IMR-90 (cell line): ENCODE data around the gene RAI1. TPM values are rescaled to one million over a fixed set of nuclear protein-coding genes. Genes with fewer than 3 reads are reported as not detected.

Source experiments
- ATAC-seq: fragments of 200-7000 bp; cut with Tn5 transposase; 2 replicates; pipeline ENCODE4 v1.9.1; 2020; ENCODE audit warnings: low read depth, mild to moderate bottlenecking, moderate library complexity
- BruUV-seq: library from RNA; stranded (reverse); fragments of 400-500 nt; replicated peaks from 2 replicates; lab custom pipeline; 2021; lab: Mats Ljungman, UMichigan
- CTCF ChIA-PET: fragments of 300-600 bp; formaldehyde crosslinking; extraction: SDS; loops from one replicate; lab custom pipeline; 2021; ENCODE audit warnings: antibody characterized with exemption; lab: Yijun Ruan, JAX
- POLR2A ChIA-PET: fragments of 300-600 bp; sonication (Branson Sonifier 250); formaldehyde crosslinking; loops from one replicate; lab custom pipeline; 2022; ENCODE audit warnings: antibody characterized with exemption; ENCODE audit not compliant: unreplicated experiment; lab: Charles Lee
- DNase-seq: peaks from one replicate; pipeline ENCODE4 v3.0.0; 2013
- H2AFZ ChIP-seq: replicated peaks from 2 replicates; pipeline ENCODE3; 2013; ENCODE audit warnings: low read length, mild to moderate bottlenecking; ENCODE audit not compliant: poor library complexity
- H2AK5ac ChIP-seq: 2 replicates; pipeline ENCODE4 v1.6.1; 2013; ENCODE audit warnings: low read depth, low read length, inconsistent platforms
- H2AK9ac ChIP-seq: replicated peaks from 2 replicates; pipeline ENCODE3; 2013; ENCODE audit warnings: mild to moderate bottlenecking, low read depth, low read length, moderate library complexity; ENCODE audit not compliant: poor library complexity
- H2BK120ac ChIP-seq: 2 replicates; pipeline ENCODE4 v1.6.1; 2013; ENCODE audit warnings: low read depth, low read length, inconsistent platforms
- H2BK15ac ChIP-seq: 3 replicates; pipeline ENCODE4 v1.6.1; 2013; ENCODE audit warnings: low read depth, low read length, inconsistent platforms
- H2BK20ac ChIP-seq: 2 replicates; pipeline ENCODE4 v1.6.1; 2013; ENCODE audit warnings: low read depth, mild to moderate bottlenecking, inconsistent platforms, low read length, moderate library complexity
- H2BK5ac ChIP-seq: 2 replicates; pipeline ENCODE4 v1.6.1; 2013; ENCODE audit warnings: mild to moderate bottlenecking, low read depth, low read length, inconsistent platforms; ENCODE audit not compliant: poor library complexity, severe bottlenecking
- H3K14ac ChIP-seq: replicated peaks from 2 replicates; pipeline ENCODE4 v1.6.1; 2013; ENCODE audit warnings: low read depth, low read length, inconsistent platforms
- H3K18ac ChIP-seq: 2 replicates; pipeline ENCODE4 v1.6.1; 2013; ENCODE audit warnings: low read depth, low read length, control low read depth
- H3K23ac ChIP-seq: 2 replicates; pipeline ENCODE4 v1.6.1; 2013; ENCODE audit warnings: low read depth, low read length, inconsistent platforms
- H3K27ac ChIP-seq: 2 replicates; pipeline ENCODE4 v1.5.1; 2013; ENCODE audit warnings: mild to moderate bottlenecking, control low read depth, low read length; ENCODE audit not compliant: insufficient read depth
- H3K27me3 ChIP-seq: 2 replicates; pipeline ENCODE4 v1.6.1; 2013; ENCODE audit warnings: low read length; ENCODE audit not compliant: control insufficient read depth, insufficient read depth
- H3K36me3 ChIP-seq: 2 replicates; pipeline ENCODE4 v1.6.1; 2013; ENCODE audit warnings: low read length, mixed read lengths; ENCODE audit not compliant: control insufficient read depth, insufficient read depth
- H3K4ac ChIP-seq: 2 replicates; pipeline ENCODE4 v1.6.1; 2013; ENCODE audit warnings: low read depth, low read length, inconsistent platforms
- H3K4me1 ChIP-seq: 2 replicates; pipeline ENCODE4 v1.6.1; 2013; ENCODE audit warnings: low read length, mixed read lengths; ENCODE audit not compliant: control insufficient read depth, insufficient read depth
- H3K4me2 ChIP-seq: 2 replicates; pipeline ENCODE4 v1.6.1; 2013; ENCODE audit warnings: low read depth, mild to moderate bottlenecking, control low read depth, low read length, moderate library complexity
- H3K4me3 ChIP-seq: 2 replicates; pipeline ENCODE4 v1.5.1; 2013; ENCODE audit warnings: low read depth, mild to moderate bottlenecking, control low read depth, low read length, moderate library complexity; ENCODE audit not compliant: insufficient read depth
- H3K56ac ChIP-seq: 2 replicates; pipeline ENCODE4 v1.6.1; 2013; ENCODE audit warnings: low read length, inconsistent platforms; ENCODE audit not compliant: insufficient read depth; ENCODE audit errors: extremely low read depth
- H3K79me1 ChIP-seq, 2 experiments: 2 replicates each; pipeline ENCODE4 v1.6.1; 2013; ENCODE audit warnings: low read length in 2 of 2, inconsistent platforms in 1 of 2, low read depth in 1 of 2
- H3K9ac ChIP-seq: 2 replicates; pipeline ENCODE4 v1.6.1; 2013; ENCODE audit warnings: low read depth, low read length, control low read depth
- H3K9me1 ChIP-seq: 2 replicates; pipeline ENCODE4 v1.6.1; 2013; ENCODE audit warnings: low read length, inconsistent platforms; ENCODE audit not compliant: insufficient read depth
- H3K9me3 ChIP-seq: 2 replicates; pipeline ENCODE4 v1.6.1; 2013; ENCODE audit warnings: low read length; ENCODE audit not compliant: control insufficient read depth, insufficient read depth
- H4K20me1 ChIP-seq: 2 replicates; pipeline ENCODE4 v1.6.1; 2013; ENCODE audit warnings: low read length, inconsistent platforms; ENCODE audit not compliant: insufficient read depth
- H4K5ac ChIP-seq: 2 replicates; pipeline ENCODE4 v1.6.1; 2013; ENCODE audit warnings: mild to moderate bottlenecking, low read depth, low read length, control low read depth
- H4K8ac ChIP-seq, 2 experiments: 2 replicates each; pipeline ENCODE4 v1.6.1; 2013; ENCODE audit warnings: low read depth in 2 of 2, low read length in 2 of 2, control low read depth in 1 of 2, inconsistent platforms in 1 of 2
- H4K91ac ChIP-seq: 2 replicates; pipeline ENCODE4 v1.6.1; 2013; ENCODE audit warnings: low read depth, low read length, inconsistent platforms; ENCODE audit not compliant: insufficient read depth
- BHLHE40 ChIP-seq: fragments of 150-350 bp; IDR thresholded peaks from 2 replicates; pipeline ENCODE4 v1.6.1; 2016; ENCODE audit warnings: mild to moderate bottlenecking, low read depth, low read length
- CHD1 ChIP-seq: IDR thresholded peaks from 2 replicates; pipeline ENCODE4 v1.6.1; 2012; ENCODE audit warnings: low read depth, low read length, improper control_type of control experiment
- CTCF ChIP-seq: conservative IDR thresholded peaks from 2 replicates; pipeline ENCODE4 v1.5.1; 2012; ENCODE audit warnings: mild to moderate bottlenecking, low read depth, low read length, improper control_type of control experiment
- ELK1 ChIP-seq: fragments of 150-350 bp; IDR thresholded peaks from 2 replicates; pipeline ENCODE4 v1.6.1; 2016; ENCODE audit warnings: low read depth, mild to moderate bottlenecking, low read length, moderate library complexity, borderline replicate concordance
- FOS ChIP-seq: fragments of 150-350 bp; IDR thresholded peaks from 2 replicates; pipeline ENCODE4 v1.6.1; 2016; ENCODE audit warnings: low read depth, low read length
- MAZ ChIP-seq: IDR thresholded peaks from 2 replicates; pipeline ENCODE4 v1.6.1; 2012; ENCODE audit warnings: low read depth, mild to moderate bottlenecking, low read length, improper control_type of control experiment, moderate library complexity, borderline replicate concordance
- NFE2L2 ChIP-seq: fragments of 150-350 bp; IDR thresholded peaks from 2 replicates; pipeline ENCODE4 v1.6.1; 2016; ENCODE audit warnings: low read depth, mild to moderate bottlenecking, low read length
- WGBS, 2 experiments: methylation state at CpG; one replicate each; pipeline versions ENCODE4 v1.1.5 to v1.1.7; 2013; ENCODE audit warnings: missing lambda C conversion rate in 2 of 2; ENCODE audit not compliant: insufficient read length in 1 of 2; ENCODE audit errors: extremely low coverage in 2 of 2; 5-methylcytosine and 5-hydroxymethylcytosine counted together
- dilution Hi-C: fragments of 300-500 bp; cut with HindIII; formaldehyde crosslinking; loops from one replicate; pipeline ENCODE4 v1.14.3; 2018; ENCODE audit warnings: low sequenced_read_pairs; ENCODE audit not compliant: unreplicated experiment
- in situ Hi-C: fragments of 300-500 bp; cut with MboI; formaldehyde crosslinking; loops from 3 replicates; pipeline ENCODE4 v1.14.3; 2019; ENCODE audit warnings: low sequenced_read_pairs, inconsistent platforms, mixed read lengths
- intact Hi-C: fragments of 100-400 bp; cut with micrococcal nuclease; formaldehyde crosslinking; loops from 2 replicates; pipeline ENCODE4 v1.10.0; 2022
- polyA plus RNA-seq, 3 experiments: library from polyadenylated mRNA; depleted of rRNA; stranded (reverse); fragments of >200 nt; gene quantifications; 2 replicates each; pipeline ENCODE4 v1.2.3, GENCODE V29; 2012; ENCODE audit warnings: low replicate concordance in 1 of 3
- total RNA-seq: library from RNA; depleted of rRNA; stranded (reverse); fragments of >200 nt; gene quantifications from 2 replicates; pipeline ENCODE4 v1.2.3, GENCODE V29; 2012

Gene RAI1
- total and polyA plus RNA-seq, 2 of the 4 experiments (the other 2 are of a cell fraction) = 1.8 to 10.5 TPM

- peaks cover 11 to 90% of the 10 kb centered on the region in 2 experiments for H3K79me1 ChIP-seq
- dilution Hi-C loops = no loop called here
- peak overlapping the region; percentile 23 for H2AFZ ChIP-seq
- in situ Hi-C loops = no loop called here
- no peak overlapping the region for H4K91ac ChIP-seq
- ChIA-PET POLR2A (no interaction called here), CTCF (no interaction called here)
- H2AK9ac ChIP-seq = peak overlapping the region; percentile 70
- H2BK120ac ChIP-seq = no peak overlapping the region
- H3K56ac ChIP-seq = no peak overlapping the region
- H3K27me3 ChIP-seq = no peaks in the 10 kb centered on the region
- H3K4me3 ChIP-seq = no peak overlapping the region
- BruUV-seq = TSS peak; percentile 17
- H2BK5ac ChIP-seq = no peak overlapping the region
- peaks cover 10% of the 10 kb centered on the region; the same call in 1 of the 2 replicates for H3K9me1 ChIP-seq
- H3K4me1 ChIP-seq = peaks cover 15% of the 10 kb centered on the region; the same call in 1 of the 2 replicates
- H3K9ac ChIP-seq = no peak overlapping the region
- H3K4me2 ChIP-seq = no peak overlapping the region
- 84% methylated on average over 13 of the region's 30 CpGs; no CpG with 5 or more reads in 1 of the 2 experiments for WGBS, 2 experiments
- no peak overlapping the region for H3K4ac ChIP-seq
- no peak overlapping the region for H2BK15ac ChIP-seq
- H3K36me3 ChIP-seq = peaks cover 51% of the 10 kb centered on the region
- TF ChIP-seq NFE2L2 (no peak), FOS (no peak), CHD1 (no peak), ELK1 (no peak), BHLHE40 (no peak), MAZ (no peak), CTCF (no peak)
- no peak overlapping the region for H3K23ac ChIP-seq
- no peak overlapping the region for H4K8ac ChIP-seq
- peaks cover 76% of the 10 kb centered on the region for H4K20me1 ChIP-seq
- H3K18ac ChIP-seq = no peak overlapping the region
- ATAC-seq = no peak
- no peak for DNase-seq
- H2AK5ac ChIP-seq = no peak overlapping the region
- H3K27ac ChIP-seq = no peak overlapping the region
- H3K14ac ChIP-seq = no peak overlapping the region
- no peak overlapping the region for H2BK20ac ChIP-seq
- H3K9me3 ChIP-seq = no peaks in the 10 kb centered on the region
- H4K5ac ChIP-seq = no peak overlapping the region
- intact Hi-C loops = no loop called here
Measured at GRCh38 chr17:17793378-17794214, 112.3 kb downstream of the RAI1 start.
